Activated T-helper 1 cell treated with Interleukin-2 at 50 U/mL for 16 hours (primary cell): ENCODE data around the gene TMED6.
"Not testable (repeated sequence)": the region's sequence is repeated elsewhere in the genome, so short reads cannot be mapped to it uniquely, and the experiment has no call there.

Source experiments
- DNase-seq: peaks from one replicate; pipeline ENCODE4 v3.0.0-alpha.2; 2020; ENCODE audit warnings: low read depth

TMED6 gene

GRCh38 chr16:69301861-69302260 is 49.7 kb downstream of the TMED6 start:
- DNase-seq = no peak

- DNase-seq = no peak
Measured at GRCh38 chr16:69301187-69301586, 50.4 kb downstream of the TMED6 start.

GRCh38 chr16:69298261-69298660 is 53.3 kb downstream of the TMED6 start:
- no peak for DNase-seq

- not testable (repeated sequence) for DNase-seq
Measured at GRCh38 chr16:69296771-69297170, 54.8 kb downstream of the TMED6 start.

- no peak for DNase-seq
Measured at GRCh38 chr16:69294051-69294450, 57.5 kb downstream of the TMED6 start.

- DNase-seq = no peak
Measured at GRCh38 chr16:69293401-69293800, 58.2 kb downstream of the TMED6 start.
